Caco-2 (cell line): ENCODE results near the gene PLA2G1B. TPM values are rescaled to one million over a fixed set of nuclear protein-coding genes. Genes with fewer than 3 reads are reported as not detected.

ENCODE experiments used
- BruUV-seq: library from RNA; stranded (reverse); fragments of 400-500 nt; replicated peaks from 2 replicates; lab custom pipeline; 2021; lab: Mats Ljungman, UMichigan
- CTCF ChIA-PET: fragments of 300-600 bp; sonication (Branson Sonifier 250); formaldehyde crosslinking; loops from one replicate; lab custom pipeline; 2022; ENCODE audit warnings: antibody characterized with exemption; lab: Charles Lee
- POLR2A ChIA-PET: fragments of 300-600 bp; sonication (Branson Sonifier 250); formaldehyde crosslinking; loops from one replicate; lab custom pipeline; 2022; ENCODE audit warnings: antibody characterized with exemption; lab: Charles Lee
- DNase-seq, 2 experiments: peaks; one replicate each; pipeline versions ENCODE4 v3.0.0 to v3.0.0-alpha.2; 2020 to 2022
- H3K27me3 ChIP-seq: replicated peaks from 2 replicates; pipeline ENCODE4 v1.6.0; 2011; ENCODE audit warnings: low read length; ENCODE audit not compliant: control insufficient read depth, insufficient read depth
- H3K36me3 ChIP-seq: 2 replicates; pipeline ENCODE4 v1.5.1; 2011; ENCODE audit warnings: low read length; ENCODE audit not compliant: control insufficient read depth, insufficient read depth
- H3K4me1 ChIP-seq: fragments of 250-450 bp; sonication (Bioruptor Pico); 2 replicates; pipeline ENCODE4 v1.5.1; 2020; ENCODE audit warnings: mild to moderate bottlenecking
- H3K4me3 ChIP-seq: 2 replicates; pipeline ENCODE4 v1.5.1; 2011; ENCODE audit warnings: low read depth, mild to moderate bottlenecking, control low read depth, low read length
- H3K9me3 ChIP-seq: fragments of 250-450 bp; sonication (Bioruptor Pico); 2 replicates; pipeline ENCODE4 v1.5.1; 2020; ENCODE audit warnings: mild to moderate bottlenecking, moderate library complexity
- H3K27ac Mint-ChIP-seq: one replicate; pipeline ENCODE4 v1.8.0; 2022; ENCODE audit warnings: mixed read lengths; ENCODE audit not compliant: unreplicated experiment
- H3K27me3 Mint-ChIP-seq: one replicate; pipeline ENCODE4 v1.8.0; 2022; ENCODE audit warnings: mixed read lengths; ENCODE audit not compliant: insufficient read depth, unreplicated experiment
- H3K36me3 Mint-ChIP-seq: one replicate; pipeline ENCODE4 v1.8.0; 2022; ENCODE audit warnings: mild to moderate bottlenecking, mixed read lengths; ENCODE audit not compliant: insufficient read depth, unreplicated experiment
- H3K4me1 Mint-ChIP-seq: one replicate; pipeline ENCODE4 v1.8.0; 2022; ENCODE audit warnings: low read depth, mixed read lengths; ENCODE audit not compliant: unreplicated experiment
- H3K4me3 Mint-ChIP-seq: one replicate; pipeline ENCODE4 v1.8.0; 2022; ENCODE audit warnings: mild to moderate bottlenecking, moderate library complexity, mixed read lengths; ENCODE audit not compliant: unreplicated experiment
- H3K9me3 Mint-ChIP-seq: one replicate; pipeline ENCODE4 v1.8.0; 2022; ENCODE audit warnings: mixed read lengths; ENCODE audit not compliant: unreplicated experiment
- CTCF ChIP-seq, 2 experiments: fragments of 200-600 bp in 1 of 2; IDR thresholded peaks; 1 replicate in 1 of 2; 2 replicates in 1 of 2; pipeline versions ENCODE4 v1.5.1 to v1.8.0; 2011 to 2022; ENCODE audit warnings: antibody characterized with exemption in 1 of 2, control low read depth in 1 of 2, inconsistent platforms in 1 of 2, low read depth in 1 of 2, low read length in 1 of 2, mild to moderate bottlenecking in 1 of 2, moderate library complexity in 1 of 2; ENCODE audit not compliant: insufficient read depth in 1 of 2, severe bottlenecking in 1 of 2, unreplicated experiment in 1 of 2
- intact Hi-C: fragments of 100-400 bp; cut with micrococcal nuclease; formaldehyde crosslinking; loops from one replicate; pipeline ENCODE4 v1.10.0; 2022; ENCODE audit not compliant: unreplicated experiment
- total RNA-seq: library from RNA; stranded (reverse); gene quantifications from 2 replicates; pipeline ENCODE4 v1.2.3, GENCODE V29; 2022

PLA2G1B gene
- total RNA-seq, 1 experiment from 2014 or later: not detected

DNA sequence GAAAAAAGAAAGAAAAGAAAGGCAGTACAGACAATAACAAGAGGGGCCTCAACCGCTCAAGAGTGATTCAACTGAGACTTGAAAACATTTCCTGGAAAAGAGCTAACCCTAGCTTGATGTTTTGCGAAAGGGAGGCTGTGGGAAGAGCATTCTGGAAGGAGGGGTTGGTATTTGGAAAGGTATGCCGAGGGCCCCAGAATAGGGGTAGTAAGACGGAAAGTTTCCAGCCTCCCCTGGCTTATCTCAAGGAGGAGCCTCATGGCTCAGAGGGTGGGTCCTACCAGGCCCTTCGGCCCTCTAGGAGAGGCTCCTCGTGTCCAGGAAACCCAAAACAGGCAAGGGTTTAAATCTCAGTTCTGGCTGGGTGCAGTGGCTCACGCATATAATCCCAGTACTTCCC is 44.3 kb downstream of the PLA2G1B start:
- peak; percentile 79 to 88 for DNase-seq
- H3K36me3 ChIP-seq: no peaks in the 10 kb centered on the region
- H3K36me3 Mint-ChIP-seq: peaks cover 23% of the 10 kb centered on the region
- H3K9me3 ChIP-seq: no peaks in the 10 kb centered on the region
- H3K4me3 ChIP-seq: no peak overlapping the region
- H3K27ac Mint-ChIP-seq: peak overlapping the region; percentile 96
- H3K4me3 Mint-ChIP-seq: peak overlapping the region; percentile 45
- BruUV-seq: no TSS peak
- peaks cover 32% of the 10 kb centered on the region for H3K4me1 ChIP-seq
- H3K9me3 Mint-ChIP-seq: no peaks in the 10 kb centered on the region
- peaks cover 45% of the 10 kb centered on the region for H3K4me1 Mint-ChIP-seq
- intact Hi-C loops: loop anchor here (1.0 kb wide), 1 partner anchor 8 kb away; the partner anchor contains the start of gene RNU4-2
- H3K27me3 Mint-ChIP-seq: no peaks in the 10 kb centered on the region
- H3K27me3 ChIP-seq: no peaks in the 10 kb centered on the region
- ChIA-PET CTCF (interaction anchor here (0.7 to 1.9 kb wide), 5 partner anchors 18 to 55 kb away, joined by 3 to 7 read pairs (median 4); partner anchors contain the start of genes PXN and SIRT4), POLR2A (interaction anchor here (0.7 to 2.0 kb wide), 6 partner anchors 8 to 55 kb away, joined by 4 to 47 read pairs (median 11); partner anchors contain the start of genes PXN, RNU4-1 and RNU4-2)
- TF ChIP-seq CTCF (IDR thresholded peaks at IDR 0.05; ENCODE audit: insufficient read depth in 1 of 2, low read depth in 1 of 2, low read length in 1 of 2, severe bottlenecking in 1 of 2, unreplicated experiment in 1 of 2): no peak

DNA sequence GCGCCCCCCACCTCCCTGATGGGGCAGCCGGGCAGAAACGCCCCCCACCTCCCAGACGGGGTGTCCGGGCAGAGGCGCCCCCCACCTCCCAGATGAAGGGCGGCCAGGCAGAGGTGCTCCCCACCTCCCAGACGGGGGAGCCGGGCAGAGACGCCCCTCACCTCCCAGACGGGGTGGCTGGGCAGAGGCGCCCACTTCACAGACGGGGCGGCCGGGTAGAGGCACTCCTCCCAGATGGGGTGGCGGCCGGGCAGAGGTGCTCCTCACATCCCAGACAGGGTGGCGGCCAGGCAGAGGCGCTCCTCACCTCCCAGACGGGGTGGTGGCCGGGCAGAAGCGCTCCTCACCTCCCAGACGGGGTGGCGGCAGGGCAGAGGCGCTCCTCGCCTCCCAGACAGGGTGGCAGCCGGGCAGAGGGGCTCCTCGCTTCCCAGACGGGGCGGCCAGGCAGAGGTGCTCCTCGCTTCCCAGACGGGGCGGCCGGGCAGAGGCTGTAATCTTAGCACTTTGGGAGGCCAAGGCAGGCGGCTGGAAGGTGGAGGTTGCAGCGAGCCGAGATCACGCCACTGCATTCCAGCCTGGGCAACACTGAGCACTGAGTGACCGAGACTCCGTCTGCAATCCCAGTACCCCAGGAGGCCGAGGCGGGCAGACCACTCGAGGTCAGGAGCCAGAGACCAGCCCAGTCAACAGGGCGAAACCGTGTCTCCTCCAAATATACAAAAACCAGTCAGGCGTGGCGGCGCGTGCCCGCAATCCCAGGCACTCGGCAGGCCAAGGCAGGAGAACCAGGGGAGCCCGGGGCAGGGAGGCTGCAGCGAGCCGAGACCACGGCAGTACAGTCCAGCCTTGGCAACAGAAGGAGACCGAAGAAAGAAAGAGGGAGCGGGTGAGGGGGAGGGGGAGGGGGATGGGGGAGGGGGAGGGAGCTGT is 49.2 kb downstream of the PLA2G1B start:
- Mint-ChIP-seq H3K27me3 (no peaks in the 10 kb centered on the region), H3K27ac (peak overlapping the region; percentile 85), H3K4me3 (no peak overlapping the region), H3K36me3 (peaks cover 10% of the 10 kb centered on the region), H3K9me3 (no peaks in the 10 kb centered on the region), H3K4me1 (peaks cover 27% of the 10 kb centered on the region)
- POLR2A ChIA-PET: interaction anchor here (0.7 kb wide), 1 partner anchor 13 kb away, joined by 4 read pairs; no protein-coding TSS in a partner anchor
- no peaks in the 10 kb centered on the region for H3K27me3 ChIP-seq
- intact Hi-C loops: no loop called here
- H3K36me3 ChIP-seq: no peaks in the 10 kb centered on the region
- BruUV-seq: no TSS peak
- no peak for DNase-seq
- H3K9me3 ChIP-seq: no peaks in the 10 kb centered on the region
- no peak overlapping the region for H3K4me3 ChIP-seq
- CTCF ChIA-PET: no interaction called here
- H3K4me1 ChIP-seq: peaks cover 32% of the 10 kb centered on the region
- TF ChIP-seq CTCF (IDR thresholded peaks at IDR 0.05; ENCODE audit: insufficient read depth in 1 of 2, low read depth in 1 of 2, low read length in 1 of 2, severe bottlenecking in 1 of 2, unreplicated experiment in 1 of 2): no peak

DNA sequence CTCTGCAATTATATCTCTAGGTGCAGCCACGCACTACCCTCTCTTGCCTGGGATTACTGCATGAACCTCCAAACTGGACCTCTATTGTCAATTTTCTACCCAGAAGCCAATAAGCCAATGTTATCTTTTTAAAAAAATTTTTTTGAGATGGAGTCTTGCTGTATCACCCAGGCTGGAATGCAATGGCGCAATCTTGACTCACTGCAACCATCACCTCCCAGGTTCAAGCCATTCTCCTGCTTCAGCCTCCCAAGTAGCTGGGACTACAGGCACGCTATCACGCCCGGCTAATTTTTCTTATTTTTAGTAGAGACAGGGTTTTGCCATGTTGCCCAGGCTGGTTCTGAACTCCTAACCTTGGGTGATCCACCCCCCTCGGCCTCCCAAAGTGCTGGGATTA is 50.8 kb downstream of the PLA2G1B start:
- no peak for TF ChIP-seq CTCF (IDR thresholded peaks at IDR 0.05; ENCODE audit: insufficient read depth in 1 of 2, low read depth in 1 of 2, low read length in 1 of 2, severe bottlenecking in 1 of 2, unreplicated experiment in 1 of 2)
- no TSS peak for BruUV-seq
- no peaks in the 10 kb centered on the region for H3K9me3 Mint-ChIP-seq
- H3K4me1 ChIP-seq: peaks cover 18% of the 10 kb centered on the region
- H3K27me3 Mint-ChIP-seq: no peaks in the 10 kb centered on the region
- no peak overlapping the region for H3K4me3 ChIP-seq
- ChIA-PET POLR2A (interaction anchor here (1.6 kb wide), 1 partner anchor 14 kb away, joined by 6 read pairs; no protein-coding TSS in a partner anchor), CTCF (interaction anchor here (1.0 to 1.3 kb wide), 2 partner anchors 11 to 49 kb away, joined by 3 to 7 read pairs; partner anchors contain the start of gene PXN)
- no peaks in the 10 kb centered on the region for H3K9me3 ChIP-seq
- H3K4me1 Mint-ChIP-seq: peaks cover 13% of the 10 kb centered on the region
- DNase-seq: peak; percentile 55 to 70
- peak overlapping the region; percentile 85 for H3K27ac Mint-ChIP-seq
- H3K36me3 ChIP-seq: no peaks in the 10 kb centered on the region
- H3K36me3 Mint-ChIP-seq: peaks cover 10% of the 10 kb centered on the region
- H3K4me3 Mint-ChIP-seq: no peak overlapping the region
- no peaks in the 10 kb centered on the region for H3K27me3 ChIP-seq
- intact Hi-C loops: no loop called here
